Kidney (tissue), 14 donors: Measurements from ENCODE around the gene STK33. TPM values are rescaled to one million over a fixed set of nuclear protein-coding genes. Genes with fewer than 3 reads are reported as not detected.

Experiments used
- DNase-seq, 5 donors: peaks; one replicate each; pipeline ENCODE4 v3.0.0-alpha.2; 2013 to 2020
- FAIRE-seq: peaks from 2 replicates; lab custom pipeline; 2012; peaks lifted over from hg19 to GRCh38; lab: Jason Lieb, UNC
- H3K27ac ChIP-seq, 2 donors: one replicate each; pipeline ENCODE4 v1.7.0; 2013; ENCODE audit warnings: low read depth in 2 of 2, low read length in 2 of 2, inconsistent platforms in 1 of 2
- H3K27me3 ChIP-seq: one replicate; pipeline ENCODE4 v1.7.1; 2013; ENCODE audit warnings: low read length, inconsistent platforms; ENCODE audit not compliant: control insufficient read depth, insufficient read depth
- H3K36me3 ChIP-seq, 3 donors: one replicate each; pipeline versions ENCODE4 v1.7.0 to v1.7.1; 2013; ENCODE audit warnings: low read length in 3 of 3, control low read depth in 1 of 3, inconsistent platforms in 1 of 3; ENCODE audit not compliant: insufficient read depth in 3 of 3, control insufficient read depth in 2 of 3
- H3K4me1 ChIP-seq, 3 donors: one replicate each; pipeline versions ENCODE4 v1.7.0 to v1.7.1; 2013; ENCODE audit warnings: low read length in 3 of 3, inconsistent platforms in 1 of 3, low read depth in 1 of 3; ENCODE audit not compliant: control insufficient read depth in 2 of 3, insufficient read depth in 2 of 3
- H3K4me3 ChIP-seq, 3 donors: one replicate each; pipeline versions ENCODE4 v1.7.0 to v1.8.1; 2013; ENCODE audit warnings: low read length in 3 of 3, control low read depth in 1 of 3, inconsistent platforms in 1 of 3
- H3K9ac ChIP-seq, 3 donors: one replicate each; pipeline versions ENCODE4 v1.7.0 to v1.7.1; 2013; ENCODE audit warnings: low read length in 3 of 3, control low read depth in 1 of 3, inconsistent platforms in 1 of 3
- H3K9me3 ChIP-seq, 3 donors: one replicate each; pipeline versions ENCODE4 v1.7.0 to v1.7.1; 2013; ENCODE audit warnings: low read length in 3 of 3, control low read depth in 1 of 3, inconsistent platforms in 1 of 3; ENCODE audit not compliant: control insufficient read depth in 2 of 3, insufficient read depth in 1 of 3
- intact Hi-C: fragments of 100-400 bp; cut with DNase I; formaldehyde crosslinking; loops from one replicate; pipeline ENCODE4 v1.11.1; 2022
- polyA plus RNA-seq: library from polyadenylated mRNA; stranded (reverse); fragments of 350-450 nt; fragmentation: Illumina TruSeq; extraction: RNeasy Lipid Tissue Mini Kit (QIAGEN cat#74804); gene quantifications from one replicate; pipeline ENCODE4 v1.2.3, GENCODE V29; 2014; ENCODE audit warnings: low read depth, low replicate concordance; ENCODE audit not compliant: insufficient read depth
- total RNA-seq: library from RNA; stranded (reverse); fragmentation: NEBNext Ultra II Directional; extraction: Animal tissue kit (Norgen Biotek cat#: 25700); gene quantifications from one replicate; pipeline ENCODE4 v1.2.1, GENCODE V29; 2021
- TF ChIP-seq, protein P1 (sequence below): IDR thresholded peaks from 3 replicates; pipeline ENCODE4 v1.5.1; 2012; ENCODE audit warnings: mild to moderate bottlenecking, moderate library complexity, borderline replicate concordance; ENCODE audit not compliant: insufficient read depth; ENCODE audit errors: extremely low read depth
- donor health status: control.
- donor health status: control.
- donor health status: control.
- donor health status: control.
- donor health status: control.
- donor health status: DM: yes; HTN: yes; CAD: no.
- donor health status: Normal renal cell carcinoma (clear cell type).

The STK33 gene
- total and polyA plus RNA-seq, 2 donors from 2014 or later: 11.9 to 19.3 TPM

DNA sequence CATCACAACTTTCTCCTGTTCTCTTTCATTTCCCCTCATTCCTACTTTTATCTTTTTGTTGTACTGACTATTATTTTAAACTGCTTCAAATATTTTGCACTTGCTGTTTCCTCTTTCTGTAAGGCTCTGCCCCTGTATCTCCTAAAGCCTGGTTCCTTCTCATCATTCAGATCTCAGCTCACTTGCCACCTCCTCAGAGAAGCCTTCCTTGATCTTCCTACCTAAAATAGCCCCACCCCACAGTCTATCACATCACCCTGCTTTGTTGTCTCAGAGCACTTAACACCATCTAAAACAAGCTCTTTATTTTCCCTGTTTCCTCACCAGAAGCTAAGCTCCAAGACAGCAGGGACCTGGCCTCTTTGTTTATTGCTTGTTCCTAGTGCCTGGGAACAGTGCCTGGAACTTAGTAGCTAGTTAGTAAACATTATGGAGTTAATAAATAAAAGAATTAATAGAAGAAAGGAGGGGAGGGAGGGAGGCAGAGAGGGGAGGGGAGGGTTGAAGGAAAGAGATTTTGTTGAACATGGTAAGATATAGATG lies 2.5 kb upstream of the STK33 start:
- Histone ChIP-seq H3K4me1 (peaks cover 0 to 4% (median 0%) of the 10 kb centered on the region in 3 donors), H3K27me3 (no peaks in the 10 kb centered on the region), H3K36me3 (no peaks in the 10 kb centered on the region), H3K9me3 (no peaks in the 10 kb centered on the region), H3K9ac (no peak overlapping the region), H3K27ac (no peak overlapping the region), H3K4me3 (no peak overlapping the region)
- intact Hi-C loops: no loop called here
- FAIRE-seq (no peak), DNase-seq (no peak)
- TF ChIP-seq, protein P1, sequence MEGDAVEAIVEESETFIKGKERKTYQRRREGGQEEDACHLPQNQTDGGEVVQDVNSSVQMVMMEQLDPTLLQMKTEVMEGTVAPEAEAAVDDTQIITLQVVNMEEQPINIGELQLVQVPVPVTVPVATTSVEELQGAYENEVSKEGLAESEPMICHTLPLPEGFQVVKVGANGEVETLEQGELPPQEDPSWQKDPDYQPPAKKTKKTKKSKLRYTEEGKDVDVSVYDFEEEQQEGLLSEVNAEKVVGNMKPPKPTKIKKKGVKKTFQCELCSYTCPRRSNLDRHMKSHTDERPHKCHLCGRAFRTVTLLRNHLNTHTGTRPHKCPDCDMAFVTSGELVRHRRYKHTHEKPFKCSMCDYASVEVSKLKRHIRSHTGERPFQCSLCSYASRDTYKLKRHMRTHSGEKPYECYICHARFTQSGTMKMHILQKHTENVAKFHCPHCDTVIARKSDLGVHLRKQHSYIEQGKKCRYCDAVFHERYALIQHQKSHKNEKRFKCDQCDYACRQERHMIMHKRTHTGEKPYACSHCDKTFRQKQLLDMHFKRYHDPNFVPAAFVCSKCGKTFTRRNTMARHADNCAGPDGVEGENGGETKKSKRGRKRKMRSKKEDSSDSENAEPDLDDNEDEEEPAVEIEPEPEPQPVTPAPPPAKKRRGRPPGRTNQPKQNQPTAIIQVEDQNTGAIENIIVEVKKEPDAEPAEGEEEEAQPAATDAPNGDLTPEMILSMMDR: no peak

DNA sequence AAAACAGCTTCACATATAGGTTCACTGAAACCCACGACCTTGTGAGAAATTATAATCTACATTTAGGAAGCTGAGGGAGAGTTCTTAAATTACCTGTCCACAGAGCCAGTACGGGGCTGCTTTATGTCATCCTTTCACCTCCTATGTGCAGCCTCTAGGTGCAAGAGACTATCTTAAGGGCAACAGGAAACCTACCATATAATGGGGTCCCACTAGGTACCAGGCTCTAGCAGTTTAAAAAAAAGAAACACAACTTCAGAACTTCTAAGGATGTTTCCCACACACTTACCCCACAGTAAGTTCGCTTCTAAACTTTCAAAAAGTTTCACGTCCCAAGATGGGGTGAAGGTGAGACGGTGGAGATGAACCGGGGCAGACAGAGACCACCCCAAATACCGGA lies 573 bp downstream of the STK33 start:
- no peaks in the 10 kb centered on the region for H3K27me3 ChIP-seq

DNA sequence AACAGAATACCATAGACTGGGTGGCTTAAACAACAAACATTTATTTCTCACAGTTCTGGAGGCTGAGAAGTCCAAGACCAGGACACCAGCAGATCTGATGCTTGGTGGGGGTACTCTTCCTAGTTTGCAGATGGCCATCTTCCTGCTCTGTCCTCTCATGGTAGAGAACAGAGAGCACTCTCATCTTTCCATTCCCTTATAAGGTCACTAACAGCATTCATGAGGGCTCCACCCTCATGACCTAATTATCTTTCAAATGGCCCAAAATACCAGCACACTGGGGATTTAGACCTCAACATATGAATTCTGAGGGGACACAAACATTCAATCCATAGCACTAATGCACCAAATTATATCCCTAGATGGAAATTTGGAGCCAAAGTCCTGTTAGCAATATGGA lies 6.1 kb downstream of the STK33 start:
- no peak overlapping the region for H3K9ac ChIP-seq
- H3K36me3 ChIP-seq: no peaks in the 10 kb centered on the region
- DNase-seq: no peak
- H3K4me1 ChIP-seq: peaks cover 0 to 5% (median 2%) of the 10 kb centered on the region in 3 donors
- FAIRE-seq: no peak
- no peak overlapping the region for H3K27ac ChIP-seq
- intact Hi-C loops: no loop called here
- TF ChIP-seq, protein P1: no peak
- peaks cover 0 to 3% (median 0%) of the 10 kb centered on the region in 3 donors for H3K9me3 ChIP-seq
- H3K27me3 ChIP-seq: no peaks in the 10 kb centered on the region
- no peak overlapping the region for H3K4me3 ChIP-seq

More for the DNA sequence above, 573 bp downstream of the STK33 start:
- no peak for FAIRE-seq
- DNase-seq: no peak
- Histone ChIP-seq H3K36me3 (no peaks in the 10 kb centered on the region), H3K4me3 (peak overlapping the region; percentile 65 to 73 (median 71)), H3K9me3 (no peaks in the 10 kb centered on the region), H3K27ac (no peak overlapping the region), H3K4me1 (peaks cover 0 to 4% (median 0%) of the 10 kb centered on the region in 3 donors), H3K9ac (peak overlapping the region in 2 of 3 donors; percentile 15 to 21)
- TF ChIP-seq, protein P1: no peak
- intact Hi-C loops: no loop called here
